Caco-2 (cell line): ENCODE results near the gene LRRTM1. TPM values are rescaled to one million over a fixed set of nuclear protein-coding genes. Genes with fewer than 3 reads are reported as not detected.

Source experiments
- BruUV-seq: library from RNA; stranded (reverse); fragments of 400-500 nt; replicated peaks from 2 replicates; lab custom pipeline; 2021; lab: Mats Ljungman, UMichigan
- CTCF ChIA-PET: fragments of 300-600 bp; sonication (Branson Sonifier 250); formaldehyde crosslinking; loops from one replicate; lab custom pipeline; 2022; ENCODE audit warnings: antibody characterized with exemption; lab: Charles Lee
- POLR2A ChIA-PET: fragments of 300-600 bp; sonication (Branson Sonifier 250); formaldehyde crosslinking; loops from one replicate; lab custom pipeline; 2022; ENCODE audit warnings: antibody characterized with exemption; lab: Charles Lee
- DNase-seq, 2 experiments: peaks; one replicate each; pipeline versions ENCODE4 v3.0.0 to v3.0.0-alpha.2; 2020 to 2022
- H3K27me3 ChIP-seq: replicated peaks from 2 replicates; pipeline ENCODE4 v1.6.0; 2011; ENCODE audit warnings: low read length; ENCODE audit not compliant: control insufficient read depth, insufficient read depth
- H3K36me3 ChIP-seq: 2 replicates; pipeline ENCODE4 v1.5.1; 2011; ENCODE audit warnings: low read length; ENCODE audit not compliant: control insufficient read depth, insufficient read depth
- H3K4me1 ChIP-seq: fragments of 250-450 bp; sonication (Bioruptor Pico); 2 replicates; pipeline ENCODE4 v1.5.1; 2020; ENCODE audit warnings: mild to moderate bottlenecking
- H3K4me3 ChIP-seq: 2 replicates; pipeline ENCODE4 v1.5.1; 2011; ENCODE audit warnings: low read depth, mild to moderate bottlenecking, control low read depth, low read length
- H3K9me3 ChIP-seq: fragments of 250-450 bp; sonication (Bioruptor Pico); 2 replicates; pipeline ENCODE4 v1.5.1; 2020; ENCODE audit warnings: mild to moderate bottlenecking, moderate library complexity
- H3K27ac Mint-ChIP-seq: one replicate; pipeline ENCODE4 v1.8.0; 2022; ENCODE audit warnings: mixed read lengths; ENCODE audit not compliant: unreplicated experiment
- H3K27me3 Mint-ChIP-seq: one replicate; pipeline ENCODE4 v1.8.0; 2022; ENCODE audit warnings: mixed read lengths; ENCODE audit not compliant: insufficient read depth, unreplicated experiment
- H3K36me3 Mint-ChIP-seq: one replicate; pipeline ENCODE4 v1.8.0; 2022; ENCODE audit warnings: mild to moderate bottlenecking, mixed read lengths; ENCODE audit not compliant: insufficient read depth, unreplicated experiment
- H3K4me1 Mint-ChIP-seq: one replicate; pipeline ENCODE4 v1.8.0; 2022; ENCODE audit warnings: low read depth, mixed read lengths; ENCODE audit not compliant: unreplicated experiment
- H3K4me3 Mint-ChIP-seq: one replicate; pipeline ENCODE4 v1.8.0; 2022; ENCODE audit warnings: mild to moderate bottlenecking, moderate library complexity, mixed read lengths; ENCODE audit not compliant: unreplicated experiment
- H3K9me3 Mint-ChIP-seq: one replicate; pipeline ENCODE4 v1.8.0; 2022; ENCODE audit warnings: mixed read lengths; ENCODE audit not compliant: unreplicated experiment
- CTCF ChIP-seq, 2 experiments: fragments of 200-600 bp in 1 of 2; IDR thresholded peaks; 1 replicate in 1 of 2; 2 replicates in 1 of 2; pipeline versions ENCODE4 v1.5.1 to v1.8.0; 2011 to 2022; ENCODE audit warnings: antibody characterized with exemption in 1 of 2, control low read depth in 1 of 2, inconsistent platforms in 1 of 2, low read depth in 1 of 2, low read length in 1 of 2, mild to moderate bottlenecking in 1 of 2, moderate library complexity in 1 of 2; ENCODE audit not compliant: insufficient read depth in 1 of 2, severe bottlenecking in 1 of 2, unreplicated experiment in 1 of 2
- intact Hi-C: fragments of 100-400 bp; cut with micrococcal nuclease; formaldehyde crosslinking; loops from one replicate; pipeline ENCODE4 v1.10.0; 2022; ENCODE audit not compliant: unreplicated experiment
- total RNA-seq: library from RNA; stranded (reverse); gene quantifications from 2 replicates; pipeline ENCODE4 v1.2.3, GENCODE V29; 2022

LRRTM1 gene
- total RNA-seq, 1 experiment from 2014 or later: not detected

GRCh38 chr2:80302001-80302313 lies 2.6 kb downstream of the LRRTM1 start:
- H3K36me3 Mint-ChIP-seq: no peaks in the 10 kb centered on the region
- no TSS peak for BruUV-seq
- no peaks in the 10 kb centered on the region for H3K9me3 Mint-ChIP-seq
- TF ChIP-seq CTCF (IDR thresholded peaks at IDR 0.05; ENCODE audit: insufficient read depth in 1 of 2, low read depth in 1 of 2, low read length in 1 of 2, severe bottlenecking in 1 of 2, unreplicated experiment in 1 of 2): no peak
- peaks cover 34% of the 10 kb centered on the region for H3K27me3 Mint-ChIP-seq
- Histone ChIP-seq H3K9me3 (no peaks in the 10 kb centered on the region), H3K4me3 (no peak overlapping the region), H3K27me3 (peaks cover 2% of the 10 kb centered on the region), H3K36me3 (no peaks in the 10 kb centered on the region; the same call in 1 of the 2 replicates), H3K4me1 (no peaks in the 10 kb centered on the region)
- no peak overlapping the region for H3K4me3 Mint-ChIP-seq
- ChIA-PET POLR2A (no interaction called here), CTCF (no interaction called here)
- H3K27ac Mint-ChIP-seq: no peak overlapping the region
- intact Hi-C loops: loop anchor here (10.0 kb wide), 1 partner anchor 227 kb away; no protein-coding TSS in a partner anchor
- no peaks in the 10 kb centered on the region for H3K4me1 Mint-ChIP-seq
- DNase-seq: no peak

GRCh38 chr2:80300954-80301353 lies 3.6 kb downstream of the LRRTM1 start:
- Histone ChIP-seq H3K4me3 (no peak overlapping the region), H3K9me3 (no peaks in the 10 kb centered on the region), H3K4me1 (no peaks in the 10 kb centered on the region), H3K36me3 (no peaks in the 10 kb centered on the region; the same call in 1 of the 2 replicates), H3K27me3 (peaks cover 2% of the 10 kb centered on the region)
- no peak for DNase-seq
- Mint-ChIP-seq H3K36me3 (no peaks in the 10 kb centered on the region), H3K4me3 (no peak overlapping the region), H3K27ac (no peak overlapping the region), H3K9me3 (no peaks in the 10 kb centered on the region), H3K4me1 (no peaks in the 10 kb centered on the region), H3K27me3 (peaks cover 34% of the 10 kb centered on the region)
- CTCF ChIA-PET: no interaction called here
- TF ChIP-seq CTCF (IDR thresholded peaks at IDR 0.05; ENCODE audit: insufficient read depth in 1 of 2, low read depth in 1 of 2, low read length in 1 of 2, severe bottlenecking in 1 of 2, unreplicated experiment in 1 of 2): no peak
- intact Hi-C loops: loop anchor here (10.0 kb wide), 1 partner anchor 226 kb away; no protein-coding TSS in a partner anchor
- POLR2A ChIA-PET: no interaction called here
- no TSS peak for BruUV-seq

GRCh38 chr2:80300346-80300745 lies 4.2 kb downstream of the LRRTM1 start:
- H3K9me3 ChIP-seq: no peaks in the 10 kb centered on the region
- Mint-ChIP-seq H3K9me3 (no peaks in the 10 kb centered on the region), H3K27ac (no peak overlapping the region), H3K36me3 (no peaks in the 10 kb centered on the region), H3K27me3 (peaks cover 36% of the 10 kb centered on the region), H3K4me3 (no peak overlapping the region), H3K4me1 (no peaks in the 10 kb centered on the region)
- intact Hi-C loops: loop anchor here (10.0 kb wide), 1 partner anchor 226 kb away; no protein-coding TSS in a partner anchor
- BruUV-seq: no TSS peak
- ChIA-PET POLR2A (no interaction called here), CTCF (no interaction called here)
- H3K4me3 ChIP-seq: no peak overlapping the region
- H3K27me3 ChIP-seq: peaks cover 2% of the 10 kb centered on the region
- no peak for DNase-seq
- no peak for TF ChIP-seq CTCF (IDR thresholded peaks at IDR 0.05; ENCODE audit: insufficient read depth in 1 of 2, low read depth in 1 of 2, low read length in 1 of 2, severe bottlenecking in 1 of 2, unreplicated experiment in 1 of 2)
- no peaks in the 10 kb centered on the region; the same call in 1 of the 2 replicates for H3K36me3 ChIP-seq
- H3K4me1 ChIP-seq: no peaks in the 10 kb centered on the region
